ENCODE results near the gene IL10RB.
"Not testable (repeated sequence)": the region's sequence is repeated elsewhere in the genome, so short reads cannot be mapped to it uniquely, and the experiment has no call there.

IL10RB gene

DNA sequence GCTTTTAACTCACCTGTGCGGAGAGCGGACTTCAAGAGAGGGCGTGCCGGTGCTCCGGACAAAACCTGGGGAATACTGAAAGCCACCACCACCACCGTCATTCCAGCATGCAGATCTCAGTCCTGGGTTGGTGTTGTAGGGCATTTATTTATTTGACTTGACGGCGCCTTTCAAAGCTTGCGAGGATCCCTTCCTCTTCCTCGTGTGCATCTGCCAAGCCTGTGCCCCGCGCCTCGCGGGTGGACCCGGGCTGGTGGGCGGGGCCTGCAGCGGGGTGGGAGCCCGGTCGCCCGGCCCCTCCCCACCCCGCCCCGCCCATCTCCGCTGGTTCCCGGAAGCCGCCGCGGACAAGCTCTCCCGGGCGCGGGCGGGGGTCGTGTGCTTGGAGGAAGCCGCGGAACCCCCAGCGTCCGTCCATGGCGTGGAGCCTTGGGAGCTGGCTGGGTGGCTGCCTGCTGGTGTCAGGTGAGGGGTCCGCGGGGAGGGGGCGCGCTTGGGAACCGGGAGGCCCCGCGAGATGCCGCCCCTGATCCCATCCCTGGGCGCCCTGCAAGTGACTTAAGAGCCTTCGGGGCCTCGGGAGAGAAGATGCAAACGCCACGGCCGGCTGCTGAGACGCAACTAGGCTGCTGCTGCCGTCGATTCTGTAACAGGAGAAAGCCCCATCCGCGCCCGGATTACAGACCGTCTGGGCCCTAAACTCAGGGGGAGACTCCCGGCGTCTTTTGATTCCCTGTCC, at the start of gene IL10RB:
Gene IL10RB (plus strand): TSS at position 318 of the 739 bp plus-strand sequence. CDS start 99 bp downstream, at position 417.
- peak; percentile 9 for DNase-seq

DNA sequence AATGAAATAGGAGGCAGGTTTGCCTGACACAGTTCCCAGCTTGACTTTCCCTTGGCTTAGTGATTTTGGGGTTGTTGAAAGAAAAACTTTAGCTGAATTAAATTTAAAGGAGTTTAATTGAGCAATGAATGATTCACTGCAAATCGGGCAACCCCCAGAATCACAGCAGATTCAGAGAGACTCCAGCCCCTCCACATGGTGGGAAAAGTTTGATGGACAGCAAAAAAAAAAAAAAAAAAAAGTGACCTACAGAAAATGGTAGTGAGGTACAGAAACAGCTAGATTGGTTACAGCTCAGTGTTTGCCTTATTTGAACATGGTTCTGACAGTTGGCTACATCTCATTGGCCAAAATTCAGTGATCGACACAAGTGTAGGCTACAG, 49.0 kb upstream of the IL10RB start:
- no peak for DNase-seq

DNA sequence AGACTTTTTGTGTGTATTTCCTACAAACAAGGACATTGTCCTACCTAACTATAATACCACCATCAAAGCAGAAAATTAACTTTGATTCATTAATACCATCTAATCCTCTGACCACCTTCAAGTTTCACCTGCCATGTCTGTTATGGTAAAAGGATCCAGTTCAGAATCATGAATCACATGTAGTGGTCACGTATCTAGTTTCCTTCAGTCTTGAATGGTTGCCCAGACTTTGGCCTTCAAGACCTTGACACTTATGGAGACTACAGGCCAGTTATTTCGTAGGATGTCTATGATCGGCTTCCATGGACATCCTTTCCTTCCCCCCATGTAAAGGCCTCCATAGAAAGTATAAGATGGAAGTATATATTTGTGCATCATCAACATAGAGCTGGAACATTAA, 46.9 kb upstream of the IL10RB start:
- no peak for DNase-seq

DNA sequence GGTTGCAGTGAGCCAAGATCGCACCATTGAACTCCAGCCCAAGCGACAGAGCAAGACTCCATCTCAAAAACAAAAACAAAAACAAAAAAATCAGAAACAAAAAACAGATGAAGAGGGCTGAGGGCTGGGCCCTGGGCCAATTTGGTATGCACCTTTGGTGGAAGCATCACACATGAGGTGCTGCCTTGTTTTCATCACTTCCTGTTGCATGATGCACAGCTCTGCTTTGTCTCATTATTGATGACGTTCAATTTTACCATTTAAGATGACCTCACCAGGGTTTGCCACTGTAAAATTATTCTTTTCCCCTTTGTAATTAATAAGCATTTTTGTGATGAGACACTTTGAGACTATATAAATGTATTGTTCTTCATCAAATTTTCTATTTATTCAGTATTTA, 46.2 kb upstream of the IL10RB start:
- DNase-seq: no peak

DNA sequence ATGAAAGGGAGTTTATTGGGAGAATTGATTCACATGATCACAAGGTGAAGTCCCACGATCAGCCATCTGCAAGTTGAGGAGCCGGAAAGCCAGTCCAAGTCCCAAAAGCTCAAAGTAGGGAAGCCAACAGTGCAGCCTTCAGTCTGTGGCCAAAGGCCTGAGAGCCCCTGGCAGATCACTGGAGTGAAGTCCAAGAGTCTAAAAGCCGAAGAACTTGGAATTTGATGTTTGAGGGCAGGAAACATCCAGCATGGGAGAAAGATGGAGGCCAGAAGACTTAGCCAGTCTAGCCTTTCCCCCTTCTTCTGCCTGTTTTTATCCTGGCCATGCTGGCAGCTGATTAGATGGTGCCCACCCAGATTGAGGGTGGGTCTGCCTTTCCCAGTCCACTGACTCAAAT, 40.8 kb upstream of the IL10RB start:
- DNase-seq: not testable (repeated sequence)

DNA sequence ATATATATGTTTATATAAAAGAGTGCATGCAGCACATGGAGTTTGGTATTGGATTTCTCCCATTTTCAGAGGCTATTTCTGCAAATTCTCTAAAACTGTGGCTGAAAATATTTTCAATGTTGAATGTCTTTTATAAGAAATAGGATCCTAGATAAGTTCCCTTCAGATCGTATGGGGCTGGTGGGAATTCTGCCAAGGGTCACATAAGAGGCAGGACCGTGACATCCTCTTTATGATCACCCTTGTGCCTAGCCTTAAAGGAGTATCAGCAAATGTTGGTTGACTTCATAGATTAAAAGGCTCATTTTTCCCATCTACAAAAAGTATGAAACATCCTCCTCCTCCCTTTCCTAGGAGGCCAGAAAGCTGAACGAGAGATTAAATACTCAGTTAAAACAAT, 37.7 kb upstream of the IL10RB start:
- no peak for DNase-seq

DNA sequence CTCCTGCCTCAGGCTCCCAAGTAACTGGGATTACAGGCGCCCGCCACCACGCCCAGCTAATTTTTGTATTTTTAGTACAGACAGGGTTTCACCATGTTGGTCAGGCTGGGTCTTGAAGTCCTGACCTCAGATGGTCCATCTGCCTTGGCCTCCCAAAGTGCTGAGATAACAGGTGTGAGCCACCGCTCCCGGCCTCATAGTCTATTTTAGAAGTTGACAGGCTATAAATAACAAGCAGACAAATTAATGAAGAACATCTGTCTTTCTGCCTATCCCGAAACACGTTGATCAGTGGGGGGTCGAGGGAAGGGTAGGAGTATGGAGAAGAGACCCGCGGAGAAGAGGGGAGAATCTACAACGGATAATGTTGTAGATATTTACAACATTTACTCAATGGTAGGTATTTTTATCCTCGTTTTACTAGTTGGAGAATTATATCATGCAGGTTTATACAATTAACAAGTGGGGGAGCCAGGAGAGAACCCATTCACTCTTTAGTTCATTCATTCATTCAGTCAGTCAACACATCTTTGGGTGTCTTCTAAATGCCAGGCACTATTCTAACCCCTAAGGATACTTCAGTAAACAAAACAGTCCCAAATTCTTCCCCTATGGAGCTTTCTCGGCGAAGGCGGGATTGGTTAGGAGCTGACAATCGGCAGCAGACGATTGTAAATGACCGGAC, 36.9 kb upstream of the IL10RB start:
- DNase-seq: no peak

DNA sequence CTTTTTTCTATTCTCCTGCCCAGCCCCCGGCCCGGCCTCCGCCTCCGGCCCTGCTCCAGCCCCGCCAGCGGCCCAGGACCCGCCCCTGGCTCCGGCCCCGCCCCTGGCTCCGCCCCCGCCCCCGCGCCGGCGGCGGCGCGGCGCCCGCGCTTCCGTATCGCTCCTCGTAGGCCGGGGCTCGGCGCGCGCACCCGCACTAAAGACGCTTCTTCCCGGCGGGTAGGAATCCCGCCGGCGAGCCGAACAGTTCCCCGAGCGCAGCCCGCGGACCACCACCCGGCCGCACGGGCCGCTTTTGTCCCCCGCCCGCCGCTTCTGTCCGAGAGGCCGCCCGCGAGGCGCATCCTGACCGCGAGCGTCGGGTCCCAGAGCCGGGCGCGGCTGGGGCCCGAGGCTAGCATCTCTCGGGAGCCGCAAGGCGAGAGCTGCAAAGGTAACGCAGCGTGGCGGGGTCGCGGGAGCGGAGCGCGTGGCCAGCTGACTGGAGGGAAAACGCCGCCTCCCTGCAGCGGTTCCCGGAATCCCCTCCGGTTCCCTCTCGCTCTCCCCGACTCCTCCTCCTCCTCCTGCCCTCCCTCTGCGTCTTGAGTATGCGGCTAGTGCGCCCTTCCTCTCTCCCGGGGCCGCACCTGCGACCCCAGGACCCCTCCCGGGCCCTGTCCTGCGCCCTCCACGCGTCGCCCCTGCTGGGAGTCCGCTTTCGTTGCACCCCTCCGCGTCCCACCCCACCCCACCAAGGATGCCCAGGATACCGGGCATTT, 36.2 kb upstream of the IL10RB start, which contains the start of gene IFNAR2:
Gene IFNAR2 (plus strand): TSS at position 155 of the 761 bp plus-strand sequence. CDS start 11,985 bp downstream, outside the sequence.
- DNase-seq: peak; percentile 20

DNA sequence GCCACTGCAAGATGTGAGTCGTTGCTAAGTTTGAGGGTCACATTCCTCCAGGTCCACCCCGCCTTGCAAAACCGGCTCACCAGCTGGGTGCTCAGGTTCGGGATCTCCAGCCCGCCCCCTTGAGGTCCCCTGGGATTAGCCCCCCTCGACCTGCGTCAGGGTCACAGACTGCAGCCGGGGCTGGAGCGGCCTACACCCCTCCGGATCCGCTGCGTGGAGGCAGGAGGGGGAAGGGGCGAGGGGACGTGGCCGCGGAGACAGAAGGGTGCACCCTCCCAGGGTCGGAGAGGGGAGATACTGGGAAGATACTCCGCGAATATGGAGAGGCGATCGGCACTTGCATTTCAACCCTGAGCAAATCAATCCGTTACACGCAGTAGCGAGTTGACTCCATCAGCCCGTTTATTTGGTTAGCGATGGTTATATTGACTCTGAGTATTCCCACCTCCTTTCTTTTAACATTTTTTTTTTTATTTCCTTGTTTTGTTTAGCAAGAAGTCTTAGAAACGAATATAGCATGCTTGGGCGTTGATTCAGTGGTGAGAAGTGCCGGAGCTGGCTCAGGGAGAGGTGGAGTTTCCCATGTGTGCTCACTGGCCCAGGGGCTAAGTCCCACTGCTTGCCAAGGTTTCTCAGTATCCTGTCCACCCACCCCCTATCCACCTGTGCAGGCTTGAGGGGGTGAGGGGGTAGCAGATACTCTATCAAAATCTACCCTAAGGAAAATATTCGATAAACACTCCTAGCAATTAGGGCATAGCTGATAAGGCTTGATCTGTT, 35.4 kb upstream of the IL10RB start:
- no peak for DNase-seq

DNA sequence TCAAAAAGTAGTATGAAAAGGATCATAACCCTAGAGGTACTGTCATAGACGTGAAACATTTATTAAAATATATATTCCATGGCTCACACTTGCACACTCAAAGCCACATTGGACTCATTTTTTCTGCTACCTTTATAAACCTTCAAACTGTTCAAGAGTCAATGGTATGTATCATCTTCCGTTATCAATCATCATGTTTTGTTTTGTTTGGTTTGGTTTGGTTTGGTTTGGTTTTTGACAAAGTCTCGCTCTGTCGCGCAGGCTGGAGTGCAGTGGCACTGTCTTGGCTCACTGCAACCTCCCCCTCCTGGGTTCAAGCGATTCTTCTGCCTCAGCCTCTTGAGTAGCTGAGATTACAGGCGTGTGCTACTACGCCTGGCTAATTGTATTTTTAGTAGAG, 34.6 kb upstream of the IL10RB start:
- no peak for DNase-seq

DNA sequence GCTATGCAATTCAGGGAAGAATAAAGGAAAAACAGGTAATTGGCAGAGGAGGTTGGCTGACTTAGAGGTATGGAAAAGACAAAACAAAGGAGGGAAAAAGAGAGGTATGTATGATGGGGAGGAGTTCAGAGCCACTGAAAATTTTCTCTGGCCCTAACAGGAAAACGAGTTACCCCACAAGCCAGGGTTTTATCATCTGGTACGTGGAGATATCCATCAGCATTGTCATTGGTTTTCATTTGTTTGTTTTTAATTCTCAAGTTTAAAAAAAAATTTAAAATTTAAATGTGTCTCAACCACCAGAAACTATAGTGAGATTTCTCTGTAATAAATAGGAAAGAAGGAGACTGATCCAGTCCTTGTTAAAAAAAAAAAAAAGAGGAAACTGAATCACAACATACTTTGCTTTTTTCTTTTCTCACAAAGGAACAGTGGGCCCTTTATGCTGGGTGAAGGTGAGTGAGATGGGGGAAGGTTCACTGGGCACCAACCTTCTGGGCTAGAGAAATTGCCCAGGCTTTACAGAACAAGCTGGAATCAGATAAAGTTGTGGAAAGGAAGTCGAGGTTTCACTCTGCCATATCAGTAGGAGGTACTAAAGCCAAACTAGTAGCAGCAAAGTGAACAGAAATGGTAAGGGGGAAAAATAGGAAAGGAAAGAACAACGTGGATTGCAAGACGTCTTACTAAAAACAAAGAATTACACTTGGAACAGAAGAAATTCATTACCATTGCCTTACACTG, 33.7 kb upstream of the IL10RB start:
- no peak for DNase-seq

DNA sequence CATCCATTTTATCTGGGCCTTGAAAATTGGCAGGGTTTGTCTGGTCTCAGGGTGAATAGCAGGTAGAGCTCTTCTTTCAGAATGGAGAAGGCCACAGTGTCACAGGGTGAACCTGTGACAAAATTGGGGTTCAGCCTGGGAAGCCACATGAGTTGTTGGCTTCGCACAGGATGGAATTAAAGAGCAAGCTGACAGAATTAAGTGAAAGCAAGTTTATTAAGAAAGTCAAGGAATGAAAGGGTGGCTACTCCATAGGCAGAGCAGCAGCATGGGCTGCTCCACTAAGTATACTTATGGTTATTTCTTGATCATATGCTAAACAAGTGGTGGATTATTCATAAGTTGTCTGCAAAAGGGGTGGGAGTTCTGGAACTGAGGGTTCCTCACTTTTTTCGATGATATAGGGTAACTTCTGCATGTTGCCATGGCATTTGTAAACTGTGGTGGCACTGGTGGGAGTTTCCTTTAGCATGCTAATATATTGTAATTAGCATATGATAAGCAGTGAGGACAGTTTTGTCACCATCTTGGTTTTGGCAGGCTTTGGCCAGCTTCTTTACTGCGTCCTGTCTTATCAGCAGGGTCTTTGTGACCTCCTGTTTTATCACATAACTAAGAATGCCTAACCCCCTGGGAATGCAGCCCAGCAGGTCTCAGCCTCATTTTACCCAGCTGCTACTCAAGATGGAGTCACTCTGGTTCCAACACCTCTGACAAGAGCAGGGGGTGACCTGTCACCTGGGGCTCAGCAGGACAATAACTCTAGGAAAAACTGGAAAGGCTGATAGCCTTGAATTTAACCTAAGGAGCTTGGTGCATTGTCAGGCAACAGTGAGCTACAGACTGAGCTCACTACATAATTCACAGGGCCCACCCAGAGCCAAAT, 31.3 kb upstream of the IL10RB start:
- DNase-seq: no peak

DNA sequence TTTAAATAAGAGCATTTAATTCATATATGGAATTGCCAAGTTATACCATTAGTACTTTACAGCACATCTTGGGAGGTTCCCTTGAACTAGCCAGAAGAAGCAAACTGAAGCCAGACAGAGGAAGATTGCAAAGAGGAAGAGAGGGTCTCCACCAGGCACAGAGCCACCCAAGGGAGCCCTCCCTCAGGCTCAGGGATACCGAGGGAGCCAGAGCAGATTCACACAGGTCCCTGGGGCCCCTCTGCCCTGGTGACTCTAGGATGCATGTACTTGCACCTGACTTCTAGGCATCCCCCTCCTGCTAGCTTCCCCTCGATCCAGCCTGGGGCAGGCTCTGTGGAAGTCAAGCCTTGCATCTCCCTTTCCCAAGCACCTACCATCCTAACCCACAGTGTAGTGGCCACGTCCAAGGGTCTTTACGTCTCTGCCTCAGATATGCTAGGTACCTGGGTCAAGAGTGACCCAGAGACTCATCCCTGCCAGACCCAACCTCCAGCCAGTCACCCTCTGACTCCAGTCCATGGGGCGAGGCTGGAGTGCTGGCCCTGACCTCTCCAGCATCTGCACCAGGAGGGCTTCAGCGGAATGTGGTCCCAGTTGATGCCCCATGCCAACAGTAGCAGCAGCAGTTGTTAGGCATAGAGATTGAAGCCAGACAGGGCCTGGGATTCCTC, 30.0 kb upstream of the IL10RB start:
- DNase-seq: no peak

DNA sequence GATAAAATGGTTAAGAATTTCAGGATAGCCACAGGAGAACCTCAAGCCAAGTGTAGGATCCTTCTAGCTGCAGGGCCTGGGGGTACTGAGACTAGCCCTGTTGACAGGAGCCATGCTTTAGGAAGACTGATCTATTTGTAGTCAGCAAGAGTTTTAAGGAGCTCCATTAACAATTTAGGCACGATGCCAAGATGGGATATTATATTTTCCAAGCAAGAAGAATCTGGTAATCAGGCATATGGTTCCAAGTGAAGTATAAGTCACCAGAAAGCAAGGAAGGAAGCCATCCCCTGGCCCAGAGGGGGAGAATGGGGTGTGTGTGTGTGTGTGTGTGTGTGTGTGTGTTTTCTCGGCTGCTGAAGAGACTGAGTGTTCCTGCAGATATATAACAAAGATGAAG, 29.4 kb upstream of the IL10RB start:
- no peak for DNase-seq

DNA sequence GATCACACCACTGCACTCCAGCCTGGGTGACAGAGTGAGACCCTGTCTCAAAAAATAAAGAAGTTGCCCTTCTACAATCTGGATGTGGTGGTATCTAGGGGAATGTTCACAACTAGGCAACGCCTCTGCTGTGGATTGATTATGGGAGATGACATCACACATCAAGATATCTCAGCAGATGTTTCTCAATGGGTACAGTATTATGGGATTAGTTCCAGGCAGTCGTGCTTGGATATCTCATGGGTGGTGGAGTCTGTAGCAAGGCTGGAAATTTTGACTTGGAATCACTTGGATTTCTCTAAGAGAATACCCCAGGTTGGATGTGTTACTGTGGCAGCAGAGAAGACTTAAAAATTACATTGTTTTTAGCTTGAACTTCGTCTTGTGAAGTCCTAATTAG, 28.7 kb upstream of the IL10RB start:
- no peak for DNase-seq

DNA sequence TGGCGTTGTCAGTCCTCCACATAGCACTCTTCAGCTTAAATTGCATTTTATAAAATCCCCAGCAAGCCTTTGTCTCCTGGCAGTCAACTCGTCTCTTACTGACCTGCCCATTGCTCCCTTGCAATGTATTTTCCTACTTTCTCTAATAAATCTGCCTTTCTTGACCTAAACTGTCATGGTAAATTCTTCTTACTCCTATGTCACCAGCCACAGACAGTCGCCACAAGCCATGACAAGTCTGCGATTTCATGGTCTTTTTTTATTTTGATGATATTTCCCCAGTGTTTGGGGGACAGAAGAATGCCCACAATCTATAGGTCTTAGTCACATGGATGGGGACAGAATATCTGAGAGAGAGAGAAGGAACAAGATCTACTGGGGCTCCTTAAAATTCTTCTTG, 28.0 kb upstream of the IL10RB start:
- DNase-seq: no peak

DNA sequence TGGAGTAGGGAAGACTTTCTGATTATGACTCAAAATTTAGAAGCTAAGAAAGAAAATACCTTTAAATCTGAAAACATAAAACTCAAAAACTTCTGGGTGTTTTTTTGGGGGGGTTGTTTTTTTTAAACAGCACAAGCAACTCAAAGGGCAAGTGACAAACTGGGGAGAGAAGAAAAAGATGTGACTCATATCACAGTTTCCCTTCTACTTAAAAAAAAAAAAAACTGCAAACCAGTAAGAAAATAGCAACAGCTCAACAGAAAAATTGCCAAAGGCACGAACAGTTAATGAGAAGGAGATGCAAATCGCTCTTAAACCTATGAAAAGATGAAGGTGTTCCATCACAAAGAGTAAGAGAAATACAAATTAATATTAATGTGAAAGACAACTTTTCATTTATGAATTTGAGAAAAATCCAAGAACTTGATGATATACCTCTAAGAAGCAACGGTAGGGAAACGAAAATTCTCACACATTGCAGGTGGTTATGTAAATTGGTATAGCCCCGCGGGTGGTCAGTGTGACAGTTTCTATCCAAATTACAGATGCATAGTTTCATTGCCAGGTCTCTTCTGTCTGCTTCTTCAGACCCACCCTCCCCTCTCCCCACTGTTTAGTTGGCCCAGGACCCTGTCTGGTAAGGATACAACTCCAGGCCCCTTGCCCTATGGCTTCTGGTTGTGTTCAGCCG, 27.5 kb upstream of the IL10RB start:
- no peak for DNase-seq

DNA sequence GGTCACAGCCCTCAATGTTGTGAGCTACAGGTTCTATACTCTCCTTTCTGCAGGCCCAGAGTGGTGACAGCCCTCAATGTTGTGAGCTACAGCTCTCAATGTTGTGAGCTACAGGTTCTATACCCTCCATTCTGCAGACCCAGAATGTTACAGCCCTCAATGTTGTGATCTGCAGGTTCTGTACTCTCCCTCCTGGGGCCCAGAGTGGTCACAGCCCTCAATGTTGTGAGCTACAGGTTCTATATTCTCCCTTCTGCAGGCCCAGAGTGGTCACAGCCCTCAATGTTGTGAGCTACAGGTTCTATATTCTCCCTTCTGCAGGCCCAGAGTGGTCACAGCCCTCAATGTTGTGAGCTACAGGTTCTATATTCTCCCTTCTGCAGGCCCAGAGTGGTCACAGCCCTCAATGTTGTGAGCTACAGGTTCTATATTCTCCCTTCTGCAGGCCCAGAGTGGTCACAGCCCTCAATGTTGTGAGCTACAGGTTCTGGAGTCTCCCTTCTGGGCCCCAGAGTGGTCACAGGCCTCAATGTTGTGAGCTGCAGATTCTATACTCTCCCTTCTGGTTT, 26.5 kb upstream of the IL10RB start:
- DNase-seq: not testable (repeated sequence)

DNA sequence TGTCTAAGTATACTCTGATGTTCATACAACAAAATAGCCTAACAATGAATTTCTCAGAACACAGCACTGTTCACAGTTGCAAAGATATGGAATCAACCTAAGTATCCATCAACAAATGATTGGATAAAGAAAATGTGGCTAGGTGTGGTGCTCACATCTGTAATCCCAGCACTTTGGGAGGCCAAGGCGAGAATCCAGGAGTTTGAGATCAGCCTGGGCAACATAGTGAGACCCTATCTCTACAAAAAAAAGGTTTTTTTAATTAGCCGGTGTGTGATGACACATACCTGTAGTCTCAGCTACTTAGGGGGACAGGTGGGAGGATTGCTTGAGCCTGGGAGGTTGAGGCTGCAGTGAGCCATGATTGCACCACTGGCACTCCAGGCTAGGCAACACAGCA, 25.8 kb upstream of the IL10RB start:
- DNase-seq: no peak

DNA sequence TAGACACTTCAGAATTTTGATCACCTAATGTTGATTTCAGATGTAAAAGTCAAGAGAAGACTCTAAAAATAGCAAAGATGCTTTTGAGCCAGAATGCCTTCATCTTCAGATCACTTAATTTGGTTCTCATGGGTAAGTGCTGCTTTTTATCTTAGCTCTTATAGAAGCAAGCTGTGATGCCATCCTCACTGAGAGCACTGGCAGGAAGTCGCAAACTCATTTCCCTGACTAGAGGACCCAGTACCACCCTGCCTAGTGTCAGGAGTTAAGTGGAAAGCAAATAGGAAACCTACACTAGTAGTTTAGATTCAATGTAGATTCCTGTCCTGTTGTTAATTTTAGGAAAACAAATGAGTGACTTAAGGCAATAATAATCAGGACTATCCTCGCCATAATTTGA, 24.3 kb upstream of the IL10RB start:
- DNase-seq: no peak

Measured in NCI-H446 treated with DMSO at 0.1 percent for 48 hours (cell line).